CD14-positive monocyte (primary cell): ENCODE data around the gene FAM53A. TPM values are rescaled to one million over a fixed set of nuclear protein-coding genes. Genes with fewer than 3 reads are reported as not detected.
A peak's percentile ranks its signal among the peaks of the same experiment; 100 is the strongest.

Source experiments
- DNase-seq, 3 donors: peaks; one replicate each; pipeline ENCODE4 v3.0.0-alpha.2; 2011 to 2022
- H2AFZ ChIP-seq: 2 replicates; pipeline ENCODE4 v1.6.0; 2012; ENCODE audit warnings: mild to moderate bottlenecking, low read depth, low read length, inconsistent platforms; ENCODE audit not compliant: insufficient read depth, poor library complexity, severe bottlenecking
- H3K27ac ChIP-seq, 2 donors: 1 replicate in 1 of 2; 2 replicates in 1 of 2; pipeline ENCODE4 v1.5.1; 2012 to 2013; ENCODE audit warnings: low read length in 2 of 2, control low read depth in 1 of 2, inconsistent platforms in 1 of 2, low read depth in 1 of 2, mild to moderate bottlenecking in 1 of 2
- H3K27me3 ChIP-seq, 2 donors: one replicate each; pipeline versions ENCODE4 v1.6.0 to v1.6.1; 2011 to 2013; ENCODE audit warnings: low read length in 2 of 2; ENCODE audit not compliant: control insufficient read depth in 2 of 2, insufficient read depth in 2 of 2
- H3K36me3 ChIP-seq, 2 donors: replicated peaks in 1 of 2; 1 replicate in 1 of 2; 2 replicates in 1 of 2; pipeline versions ENCODE4 v1.5.1 to v1.6.1; 2012 to 2013; ENCODE audit warnings: low read length in 2 of 2, control low read depth in 1 of 2, inconsistent platforms in 1 of 2, mild to moderate bottlenecking in 1 of 2; ENCODE audit not compliant: insufficient read depth in 2 of 2, control insufficient read depth in 1 of 2
- H3K4me1 ChIP-seq, 2 donors: 1 replicate in 1 of 2; 2 replicates in 1 of 2; pipeline versions ENCODE4 v1.5.1 to v1.6.1; 2012 to 2013; ENCODE audit warnings: low read length in 2 of 2, control low read depth in 1 of 2, inconsistent platforms in 1 of 2, mild to moderate bottlenecking in 1 of 2, moderate library complexity in 1 of 2; ENCODE audit not compliant: insufficient read depth in 2 of 2, control insufficient read depth in 1 of 2
- H3K4me2 ChIP-seq: replicated peaks from 2 replicates; pipeline ENCODE3; 2012; ENCODE audit warnings: low read length, moderate library complexity, mild to moderate bottlenecking; ENCODE audit not compliant: poor library complexity, severe bottlenecking; ENCODE audit errors: extremely low read depth
- H3K4me3 ChIP-seq, 3 experiments: fragments of 200-600 bp in 1 of 3; sonication (generic) in 1 of 3; replicated peaks in 1 of 3; 1 replicate in 2 of 3; 2 replicates in 1 of 3; pipeline ENCODE4 v1.5.1; 2011 to 2013; ENCODE audit warnings: low read length in 3 of 3, mild to moderate bottlenecking in 3 of 3, control low read depth in 2 of 3, low read depth in 2 of 3, inconsistent platforms in 1 of 3, moderate library complexity in 1 of 3
- H3K79me2 ChIP-seq: 2 replicates; pipeline ENCODE4 v1.6.0; 2012; ENCODE audit warnings: mild to moderate bottlenecking, control low read depth, inconsistent platforms, low read length, moderate library complexity; ENCODE audit not compliant: insufficient read depth
- H3K9ac ChIP-seq: 2 replicates; pipeline ENCODE4 v1.6.0; 2017; ENCODE audit warnings: low read length, mild to moderate bottlenecking; ENCODE audit not compliant: insufficient read depth, poor library complexity, severe bottlenecking
- H3K9me3 ChIP-seq, 2 donors: replicated peaks in 1 of 2; 1 replicate in 1 of 2; 2 replicates in 1 of 2; pipeline versions ENCODE4 v1.5.1 to v1.6.1; 2012 to 2013; ENCODE audit warnings: low read length in 2 of 2, control low read depth in 1 of 2; ENCODE audit not compliant: control insufficient read depth in 1 of 2, insufficient read depth in 1 of 2
- H4K20me1 ChIP-seq: 2 replicates; pipeline ENCODE4 v1.6.0; 2012; ENCODE audit warnings: mild to moderate bottlenecking, low read length, control low read depth, moderate library complexity; ENCODE audit not compliant: insufficient read depth
- H3K27ac Mint-ChIP-seq, 7 donors: one replicate each; pipeline ENCODE4 v1.8.0; 2020; ENCODE audit warnings: mild to moderate bottlenecking in 7 of 7, mixed read lengths in 7 of 7, moderate library complexity in 6 of 7, inconsistent platforms in 2 of 7
- H3K27me3 Mint-ChIP-seq, 3 donors: one replicate each; pipeline ENCODE4 v1.8.0; 2021 to 2022; ENCODE audit warnings: low read depth in 3 of 3, mild to moderate bottlenecking in 3 of 3, mixed read lengths in 3 of 3, moderate library complexity in 3 of 3, inconsistent platforms in 1 of 3
- H3K36me3 Mint-ChIP-seq, 2 donors: one replicate each; pipeline ENCODE4 v1.8.0; 2020; ENCODE audit warnings: mixed read lengths in 2 of 2, inconsistent platforms in 1 of 2, mild to moderate bottlenecking in 1 of 2
- H3K4me1 Mint-ChIP-seq: one replicate; pipeline ENCODE4 v1.8.0; 2020; ENCODE audit warnings: mild to moderate bottlenecking, mixed read lengths
- H3K4me3 Mint-ChIP-seq, 2 donors: one replicate each; pipeline ENCODE4 v1.8.0; 2020; ENCODE audit warnings: mild to moderate bottlenecking in 2 of 2, mixed read lengths in 2 of 2, moderate library complexity in 1 of 2
- H3K9me3 Mint-ChIP-seq, 7 donors: one replicate each; pipeline ENCODE4 v1.8.0; 2020 to 2022; ENCODE audit warnings: mixed read lengths in 7 of 7, mild to moderate bottlenecking in 6 of 7, moderate library complexity in 6 of 7, inconsistent platforms in 2 of 7
- WGBS: methylation state at CpG from one replicate; pipeline ENCODE4 v1.1.5; 2013; ENCODE audit warnings: missing lambda C conversion rate; ENCODE audit not compliant: insufficient coverage; 5-methylcytosine and 5-hydroxymethylcytosine counted together
- intact Hi-C, 2 donors: fragments of 100-400 bp; cut with micrococcal nuclease; formaldehyde crosslinking; loops; one replicate each; pipeline versions ENCODE4 v1.15.0 to v1.15.1; 2023
- polyA plus RNA-seq, 3 donors: library from polyadenylated mRNA; depleted of rRNA in 1 of 3; unstranded in 2 of 3; stranded (reverse) in 1 of 3; fragments of 300-500 nt in 2 of 3; fragments of >200 nt in 1 of 3; fragmentation: Illumina TruSeq in 2 of 3; gene quantifications; 1 replicate in 2 of 3; 2 replicates in 1 of 3; pipeline ENCODE4 v1.2.3, GENCODE V29; 2012 to 2021
- TF ChIP-seq, protein P1 (sequence below): fragments of 200-600 bp; IDR thresholded peaks from one replicate; pipeline ENCODE4 v1.8.0; 2022; ENCODE audit warnings: antibody characterized with exemption, mild to moderate bottlenecking

The FAM53A gene
- polyA plus RNA-seq, 3 donors = 0.40 to 0.82 (median 0.76) TPM

DNA sequence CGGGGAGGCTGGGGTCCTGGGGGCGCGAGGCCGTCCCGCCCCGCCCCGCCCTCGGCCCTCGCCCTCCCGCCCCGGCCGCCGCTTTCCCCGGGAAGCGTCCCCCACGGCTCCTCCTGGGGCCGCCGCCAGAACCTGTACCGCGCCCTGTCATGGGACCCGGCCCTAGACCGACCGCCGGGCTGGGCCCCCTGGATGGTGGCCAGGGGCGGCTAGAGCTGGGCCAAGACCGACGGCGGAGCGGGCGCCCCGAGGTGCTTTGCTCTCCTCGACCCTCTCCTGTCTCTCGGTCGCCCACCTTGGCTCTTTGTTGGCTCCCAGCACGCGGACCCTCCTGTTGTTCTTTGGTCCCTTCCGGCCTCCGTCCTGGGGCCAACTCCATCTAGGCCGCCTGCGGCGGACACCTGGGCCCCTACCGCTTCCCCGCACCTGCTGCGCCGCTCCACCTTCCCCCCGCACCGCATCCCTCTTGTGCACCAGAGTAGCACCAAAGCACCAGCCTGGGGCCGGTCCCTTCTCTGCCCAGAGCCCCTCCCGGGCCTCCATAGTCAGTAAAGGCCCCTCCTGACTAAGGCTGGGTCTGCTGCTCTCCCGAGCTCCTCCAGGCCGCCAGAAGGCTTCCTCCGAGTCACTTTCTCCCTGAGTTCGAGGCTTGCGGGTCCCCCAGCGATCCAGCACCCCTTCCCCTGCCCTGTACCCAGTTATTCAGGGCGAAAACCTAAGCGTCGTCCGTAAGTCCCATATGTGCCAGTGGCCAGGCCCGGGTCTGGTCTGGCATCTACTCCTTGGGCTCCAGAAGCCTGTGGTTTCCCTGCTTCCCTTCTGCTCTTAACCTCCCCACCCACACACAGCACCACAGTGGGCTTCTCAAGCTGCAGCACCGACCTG lies 37.8 kb upstream of the FAM53A start:
- 1% methylated on average over 55 of the region's 61 CpGs for WGBS
- Histone ChIP-seq H3K27me3 (no peaks in the 10 kb centered on the region), H3K4me2 (peak overlapping the region; percentile 89), H3K9me3 (no peaks in the 10 kb centered on the region), H3K27ac (peak overlapping the region; percentile 88 to 96), H3K36me3 (peaks cover 16 to 27% of the 10 kb centered on the region in 2 donors), H4K20me1 (peaks cover 30% of the 10 kb centered on the region), H3K79me2 (peaks cover 85% of the 10 kb centered on the region), H3K4me3 (peak overlapping the region; percentile 42 to 80 (median 44)), H3K4me1 (peaks cover 64 to 75% of the 10 kb centered on the region in 2 donors), H2AFZ (peak overlapping the region; percentile 33), H3K9ac (peak overlapping the region; percentile 73)
- Mint-ChIP-seq H3K9me3 (no peaks in the 10 kb centered on the region), H3K27me3 (peaks cover 0 to 3% (median 0%) of the 10 kb centered on the region in 3 donors), H3K36me3 (peaks cover 19 to 37% of the 10 kb centered on the region in 2 donors), H3K4me3 (peak overlapping the region; percentile 82 to 98), H3K27ac (peak overlapping the region; percentile 97 to 100 (median 98)), H3K4me1 (peaks cover 68% of the 10 kb centered on the region)
- intact Hi-C loops = loop anchor here (1.0 to 10.0 kb wide), 6 partner anchors 9 to 375 kb away; partner anchors contain the start of genes LETM1 (in 1 of the 2), SLBP (in 1 of the 2) and UVSSA (in 1 of the 2)
- no peak for DNase-seq
- TF ChIP-seq, protein P1, sequence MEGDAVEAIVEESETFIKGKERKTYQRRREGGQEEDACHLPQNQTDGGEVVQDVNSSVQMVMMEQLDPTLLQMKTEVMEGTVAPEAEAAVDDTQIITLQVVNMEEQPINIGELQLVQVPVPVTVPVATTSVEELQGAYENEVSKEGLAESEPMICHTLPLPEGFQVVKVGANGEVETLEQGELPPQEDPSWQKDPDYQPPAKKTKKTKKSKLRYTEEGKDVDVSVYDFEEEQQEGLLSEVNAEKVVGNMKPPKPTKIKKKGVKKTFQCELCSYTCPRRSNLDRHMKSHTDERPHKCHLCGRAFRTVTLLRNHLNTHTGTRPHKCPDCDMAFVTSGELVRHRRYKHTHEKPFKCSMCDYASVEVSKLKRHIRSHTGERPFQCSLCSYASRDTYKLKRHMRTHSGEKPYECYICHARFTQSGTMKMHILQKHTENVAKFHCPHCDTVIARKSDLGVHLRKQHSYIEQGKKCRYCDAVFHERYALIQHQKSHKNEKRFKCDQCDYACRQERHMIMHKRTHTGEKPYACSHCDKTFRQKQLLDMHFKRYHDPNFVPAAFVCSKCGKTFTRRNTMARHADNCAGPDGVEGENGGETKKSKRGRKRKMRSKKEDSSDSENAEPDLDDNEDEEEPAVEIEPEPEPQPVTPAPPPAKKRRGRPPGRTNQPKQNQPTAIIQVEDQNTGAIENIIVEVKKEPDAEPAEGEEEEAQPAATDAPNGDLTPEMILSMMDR = no peak

DNA sequence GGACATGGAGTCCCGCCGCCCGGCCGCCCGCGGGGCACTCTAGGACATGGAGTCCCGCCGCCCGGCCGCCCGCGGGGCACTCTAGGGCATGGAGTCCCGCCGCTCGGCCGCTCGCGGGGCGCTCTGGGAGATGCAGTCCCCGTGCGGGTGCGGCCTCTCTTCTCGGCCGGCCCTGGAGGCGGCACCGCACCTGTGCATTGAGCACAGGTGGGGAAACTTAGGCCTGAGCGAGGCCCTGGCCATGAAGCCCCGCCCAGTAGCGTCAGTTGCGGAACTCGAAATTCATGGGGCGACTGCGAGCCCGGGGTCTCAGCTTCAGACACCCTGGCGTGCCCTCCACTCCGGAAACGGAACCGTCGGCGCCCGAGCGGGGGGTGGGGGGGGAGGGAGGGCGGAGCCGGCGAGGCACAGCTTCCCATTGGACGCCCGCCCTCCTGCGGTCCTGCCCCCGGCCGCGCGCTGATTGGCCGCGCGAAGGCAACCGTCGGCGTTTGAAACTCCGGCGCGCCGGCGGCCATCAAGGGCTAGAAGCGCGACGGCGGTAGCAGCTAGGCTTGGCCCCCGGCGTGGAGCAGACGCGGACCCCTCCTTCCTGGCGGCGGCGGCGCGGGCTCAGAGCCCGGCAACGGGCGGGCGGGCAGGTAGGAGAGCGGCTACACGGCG lies 37.0 kb upstream of the FAM53A start, which contains the start of the genes TACC3 and TMEM129:
TACC3 (plus strand) TSS at position 519 of the 663 bp plus-strand sequence. CDS start 1,901 bp downstream, outside the sequence.
TMEM129 (minus strand) TSS at position 321 of the 663 bp plus-strand sequence. CDS start 486 bp downstream, outside the sequence.
- Histone ChIP-seq H3K9ac (peak within 1 kb of the TSS; percentile 79), H4K20me1 (peaks cover 38% of the 10 kb centered on the region), H3K36me3 (peaks cover 22 to 34% of the 10 kb centered on the region in 2 donors), H3K27me3 (no peaks in the 10 kb centered on the region), H3K4me3 (peak within 1 kb of the TSS; percentile 51 to 80 (median 56)), H3K4me1 (peaks cover 59 to 75% of the 10 kb centered on the region in 2 donors), H3K4me2 (peak within 1 kb of the TSS; percentile 89), H2AFZ (peak within 1 kb of the TSS; percentile 83), H3K79me2 (peaks cover 85% of the 10 kb centered on the region), H3K9me3 (no peaks in the 10 kb centered on the region), H3K27ac (peak within 1 kb of the TSS; percentile 88 to 96)
- Mint-ChIP-seq H3K27me3 (peaks cover 0 to 3% (median 0%) of the 10 kb centered on the region in 3 donors), H3K4me1 (peaks cover 62% of the 10 kb centered on the region), H3K9me3 (no peaks in the 10 kb centered on the region), H3K4me3 (peak within 1 kb of the TSS; percentile 85 to 98), H3K36me3 (peaks cover 19 to 42% of the 10 kb centered on the region in 2 donors), H3K27ac (peak within 1 kb of the TSS; percentile 97 to 100 (median 98))
- TF ChIP-seq, protein P1 = no peak
- WGBS = under 1% methylated on average over 64 of the region's 83 CpGs
- peak; percentile 88 to 91 (median 89) for DNase-seq
- intact Hi-C loops = loop anchor here (1.0 to 10.0 kb wide), 6 partner anchors 8 to 374 kb away; partner anchors contain the start of genes LETM1 (in 1 of the 2), SLBP (in 1 of the 2) and UVSSA (in 1 of the 2)
